Esophagus (tissue), 2 donors: ENCODE results near the gene SPANXD. TPM values are rescaled to one million over a fixed set of nuclear protein-coding genes. Genes with fewer than 3 reads are reported as not detected.
"Not testable (repeated sequence)": the region's sequence is repeated elsewhere in the genome, so short reads cannot be mapped to it uniquely, and the experiment has no call there.

Experiments
- H3K27ac ChIP-seq, 2 donors: one replicate each; pipeline ENCODE4 v1.5.1; 2013; ENCODE audit warnings: low read depth in 2 of 2, mild to moderate bottlenecking in 2 of 2, inconsistent platforms in 1 of 2, low read length in 1 of 2, moderate library complexity in 1 of 2
- H3K27me3 ChIP-seq, 2 donors: one replicate each; pipeline ENCODE4 v1.6.1; 2013; ENCODE audit warnings: low read length in 2 of 2, control low read depth in 1 of 2, mild to moderate bottlenecking in 1 of 2; ENCODE audit not compliant: insufficient read depth in 2 of 2, control insufficient read depth in 1 of 2
- H3K36me3 ChIP-seq, 2 donors: one replicate each; pipeline ENCODE4 v1.6.1; 2013; ENCODE audit warnings: low read length in 1 of 2; ENCODE audit not compliant: control insufficient read depth in 2 of 2, insufficient read depth in 2 of 2
- H3K4me1 ChIP-seq, 2 donors: one replicate each; pipeline ENCODE4 v1.6.1; 2013; ENCODE audit warnings: low read length in 1 of 2; ENCODE audit not compliant: control insufficient read depth in 2 of 2, insufficient read depth in 2 of 2
- H3K4me3 ChIP-seq, 2 donors: one replicate each; pipeline ENCODE4 v1.5.1; 2013; ENCODE audit warnings: low read length in 2 of 2, mild to moderate bottlenecking in 2 of 2, low read depth in 1 of 2, moderate library complexity in 1 of 2
- H3K9me3 ChIP-seq, 2 donors: one replicate each; pipeline ENCODE4 v1.6.1; 2013; ENCODE audit warnings: mild to moderate bottlenecking in 2 of 2, low read depth in 1 of 2, low read length in 1 of 2, moderate library complexity in 1 of 2; ENCODE audit not compliant: control insufficient read depth in 2 of 2, insufficient read depth in 1 of 2
- WGBS, 2 donors: extraction: QIAGEN DNeasy Blood & Tissue Kit; methylation state at CpG; one replicate each; pipeline ENCODE4 v1.1.7; 2013; 5-methylcytosine and 5-hydroxymethylcytosine counted together
- polyA plus RNA-seq, 2 donors: library from polyadenylated mRNA; stranded (reverse); fragments of 200-250 nt; gene quantifications; one replicate each; pipeline ENCODE4 v1.2.3, GENCODE V29; 2013
- donor health status: healthy with polysubstance abuse.
- donor health status: Bipolar disorder and iron deficiency.

The SPANXD gene, protein sequence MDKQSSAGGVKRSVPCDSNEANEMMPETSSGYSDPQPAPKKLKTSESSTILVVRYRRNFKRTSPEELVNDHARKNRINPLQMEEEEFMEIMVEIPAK
- polyA plus RNA-seq: not detected

DNA sequence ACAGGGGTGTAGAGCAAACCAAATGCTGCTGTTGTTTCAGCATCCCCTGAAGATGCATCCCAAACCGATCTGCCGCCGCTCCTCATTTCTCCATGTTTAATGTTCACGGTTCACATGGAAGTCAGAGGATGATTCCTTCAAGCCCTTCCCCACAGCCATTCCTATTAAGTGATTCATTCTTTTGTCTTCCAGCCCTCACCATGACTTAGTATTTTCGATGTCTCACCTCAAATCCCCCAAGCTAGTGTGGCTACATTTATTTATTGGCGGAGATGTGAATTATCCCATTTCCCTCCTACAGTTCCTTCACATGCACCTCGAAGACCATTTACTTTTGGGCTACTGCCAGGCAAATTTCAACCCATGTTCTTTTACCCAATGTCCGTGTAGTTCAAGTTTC lies at the start of gene SPANXD:
Gene SPANXD, minus strand, starts transcription at position 101 of the 400 bp plus-strand sequence. CDS start 334 bp downstream, outside the sequence.
- H3K27ac ChIP-seq, H3K36me3 ChIP-seq, H3K4me3 ChIP-seq, H3K4me1 ChIP-seq, H3K27me3 ChIP-seq, H3K9me3 ChIP-seq: not testable (repeated sequence)
- WGBS, 2 donors: 67% methylated on average over 2 of the region's 8 CpGs; no CpG with 5 or more reads in 1 of the 2 donors

DNA sequence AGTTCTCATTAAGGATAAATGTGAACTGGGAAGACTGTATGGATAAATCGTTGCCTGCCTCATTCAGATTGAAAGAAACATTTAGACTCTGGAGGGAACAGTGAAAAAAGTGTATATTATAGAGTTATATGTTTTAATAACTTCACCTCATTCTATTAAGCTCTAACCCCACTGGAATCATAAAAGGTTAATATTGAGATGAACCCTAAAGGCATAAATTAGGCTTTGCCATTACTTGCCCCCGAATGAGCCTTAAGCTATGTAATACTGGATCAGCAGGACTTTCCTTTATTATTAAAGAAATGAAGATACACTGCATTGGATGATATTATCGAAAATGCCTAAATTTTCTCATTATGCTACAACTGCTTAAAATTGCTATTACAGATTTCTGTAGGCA lies 44.1 kb upstream of the SPANXD start:
- no peaks in the 10 kb centered on the region for H3K4me1 ChIP-seq
- H3K27ac ChIP-seq: no peak overlapping the region
- H3K4me3 ChIP-seq: no peak overlapping the region
- no peaks in the 10 kb centered on the region for H3K27me3 ChIP-seq
- H3K9me3 ChIP-seq: no peaks in the 10 kb centered on the region
- H3K36me3 ChIP-seq: no peaks in the 10 kb centered on the region
- WGBS, 2 donors: 63 to 67% methylated on average over 3 of the region's 3 CpGs

DNA sequence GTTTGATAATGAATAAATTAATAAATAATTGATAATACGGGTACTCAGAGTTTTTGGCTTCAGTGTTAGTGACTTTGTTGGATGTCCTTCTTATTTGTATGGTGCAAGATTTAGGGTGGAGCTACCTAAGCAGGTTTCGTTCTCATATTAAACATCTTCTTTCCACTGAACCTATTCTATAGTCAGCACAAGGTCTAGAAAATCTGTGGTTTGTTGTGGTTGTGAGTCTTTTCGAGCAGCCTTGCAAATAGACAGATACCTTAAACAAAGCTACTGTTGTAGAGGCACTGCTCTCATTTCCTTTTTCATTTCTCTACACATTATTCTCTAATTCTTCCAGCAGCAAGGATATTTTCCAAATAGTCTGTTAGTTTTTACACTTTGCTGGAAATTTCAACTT lies 38.1 kb upstream of the SPANXD start:
- H3K4me1 ChIP-seq: no peaks in the 10 kb centered on the region
- no peaks in the 10 kb centered on the region for H3K9me3 ChIP-seq
- no peak overlapping the region for H3K27ac ChIP-seq
- no peaks in the 10 kb centered on the region for H3K27me3 ChIP-seq
- H3K36me3 ChIP-seq: no peaks in the 10 kb centered on the region
- H3K4me3 ChIP-seq: no peak overlapping the region
- WGBS, 2 donors: 75 to 84% methylated on average over 3 of the region's 3 CpGs

DNA sequence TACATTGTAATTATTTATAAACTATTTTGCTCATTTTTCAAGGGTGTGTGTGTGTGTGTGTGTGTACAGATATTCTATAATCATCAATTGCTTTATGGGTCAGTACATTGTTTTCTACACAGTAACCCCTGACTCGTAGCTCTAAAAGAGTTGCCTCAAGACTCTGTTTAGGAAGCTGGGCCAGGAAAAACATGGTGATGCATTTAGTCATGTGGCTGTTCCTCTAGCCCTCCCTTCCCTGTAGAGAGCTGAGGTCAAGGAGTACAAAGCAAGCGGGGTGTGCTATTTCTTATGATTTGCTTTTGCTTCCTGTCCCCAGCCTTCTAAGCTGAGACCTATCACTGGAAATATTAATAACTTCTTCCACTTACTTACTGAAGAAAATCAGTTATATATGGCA lies 34.8 kb upstream of the SPANXD start:
- no peak overlapping the region for H3K4me3 ChIP-seq
- WGBS, 2 donors: 41 to 47% methylated on average over 2 of the region's 2 CpGs

DNA sequence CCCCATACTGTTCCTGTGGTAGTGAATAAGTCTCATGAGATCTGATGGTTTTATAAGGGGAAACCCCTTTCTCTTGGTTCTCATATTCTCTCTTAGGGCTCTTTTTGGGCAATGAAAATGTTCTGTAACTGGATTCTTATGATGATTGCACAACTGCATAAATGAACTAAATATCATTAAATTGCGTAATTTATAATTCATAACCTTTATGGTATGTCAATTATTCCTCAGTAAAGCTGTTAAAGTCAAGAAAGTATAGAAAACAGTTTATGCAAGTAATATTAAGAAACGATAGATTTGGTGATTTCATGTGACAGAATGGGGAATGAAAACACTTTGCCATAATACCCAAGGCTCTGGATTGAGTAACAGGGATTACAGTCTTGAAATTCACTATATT lies 33.5 kb upstream of the SPANXD start:
- Histone ChIP-seq H3K4me1 (no peaks in the 10 kb centered on the region), H3K27me3 (no peaks in the 10 kb centered on the region), H3K4me3 (no peak overlapping the region), H3K36me3 (no peaks in the 10 kb centered on the region), H3K9me3 (no peaks in the 10 kb centered on the region), H3K27ac (no peak overlapping the region)
- WGBS, 2 donors: 65 to 80% methylated on average over 2 of the region's 2 CpGs

More for the DNA sequence above, 34.8 kb upstream of the SPANXD start:
- Histone ChIP-seq H3K36me3 (no peaks in the 10 kb centered on the region), H3K4me1 (no peaks in the 10 kb centered on the region), H3K27me3 (no peaks in the 10 kb centered on the region), H3K27ac (no peak overlapping the region), H3K9me3 (no peaks in the 10 kb centered on the region)

DNA sequence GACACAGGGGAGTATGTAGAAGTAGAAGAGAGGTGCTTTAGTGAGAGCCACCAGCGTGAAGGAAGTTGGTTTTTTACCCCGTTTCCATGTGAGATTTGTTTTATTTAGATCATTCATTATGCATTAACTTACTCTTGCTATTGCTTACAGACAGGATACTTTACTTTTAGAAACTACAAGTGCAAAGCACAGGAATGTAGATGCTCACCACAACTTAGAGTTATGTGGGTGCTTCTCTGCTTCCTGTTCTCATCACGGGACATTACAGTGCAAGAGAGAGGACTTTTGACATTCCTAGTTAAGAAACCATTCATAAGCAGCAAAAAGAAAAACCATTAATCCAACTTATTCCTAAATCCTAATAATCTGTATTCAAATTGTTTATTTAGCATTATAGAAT lies 25.6 kb upstream of the SPANXD start:
- WGBS, 2 donors: 50 to 58% methylated on average over 3 of the region's 3 CpGs

DNA sequence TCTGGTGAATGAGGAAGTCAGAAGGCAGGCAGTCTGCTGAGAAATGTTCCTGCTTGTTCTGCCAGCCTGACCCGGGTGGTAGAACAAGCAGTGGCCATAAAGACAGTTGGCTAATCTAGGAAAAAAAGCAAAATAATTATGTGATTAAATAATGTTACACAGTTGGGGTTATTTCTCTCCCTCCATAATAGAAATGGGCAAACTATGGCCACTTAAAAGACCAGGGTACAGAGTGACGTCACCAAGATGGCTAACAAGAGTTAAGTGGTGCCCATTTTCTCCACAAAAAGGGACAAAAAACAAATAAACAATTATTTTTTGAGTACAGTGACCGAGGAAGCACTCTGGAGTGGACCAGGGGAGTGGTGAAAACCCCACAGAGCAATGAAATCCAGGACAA lies 16.1 kb upstream of the SPANXD start:
- no peaks in the 10 kb centered on the region for H3K36me3 ChIP-seq
- H3K4me1 ChIP-seq: no peaks in the 10 kb centered on the region
- 50% methylated on average over 3 of the region's 3 CpGs for WGBS, 2 donors
- no peak overlapping the region for H3K4me3 ChIP-seq
- H3K27ac ChIP-seq: no peak overlapping the region
- H3K27me3 ChIP-seq: no peaks in the 10 kb centered on the region
- H3K9me3 ChIP-seq: peaks cover 0 to 2% of the 10 kb centered on the region in 2 donors

More for the DNA sequence above, 25.6 kb upstream of the SPANXD start:
- H3K27me3 ChIP-seq: no peaks in the 10 kb centered on the region
- no peaks in the 10 kb centered on the region for H3K9me3 ChIP-seq
- H3K4me1 ChIP-seq: no peaks in the 10 kb centered on the region
- H3K4me3 ChIP-seq: no peak overlapping the region
- no peak overlapping the region for H3K27ac ChIP-seq
- no peaks in the 10 kb centered on the region for H3K36me3 ChIP-seq

DNA sequence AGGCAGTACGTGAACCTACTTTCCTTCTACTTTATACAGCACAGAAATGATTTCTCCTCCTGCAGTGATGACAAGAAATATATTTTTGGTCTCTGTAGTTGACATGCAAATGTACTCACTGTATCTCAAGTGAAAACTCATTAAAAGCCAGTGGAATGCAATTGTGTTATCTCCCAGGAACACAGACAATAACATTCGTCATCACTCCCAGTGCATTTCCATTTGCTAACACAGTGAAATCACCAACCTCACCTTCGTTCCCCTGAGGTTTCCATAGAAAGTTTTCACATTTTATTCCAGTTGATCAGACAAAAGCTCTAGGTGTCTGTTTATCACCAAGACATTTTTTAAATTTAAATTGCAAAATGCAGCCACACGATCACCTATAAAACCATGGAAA lies 2.5 kb upstream of the SPANXD start:
- H3K36me3 ChIP-seq: no peaks in the 10 kb centered on the region
- no peak overlapping the region for H3K4me3 ChIP-seq
- no peaks in the 10 kb centered on the region for H3K27me3 ChIP-seq
- H3K9me3 ChIP-seq: no peaks in the 10 kb centered on the region
- 69 to 71% methylated on average over 4 of the region's 4 CpGs for WGBS, 2 donors
- no peak overlapping the region for H3K27ac ChIP-seq
- no peaks in the 10 kb centered on the region for H3K4me1 ChIP-seq

DNA sequence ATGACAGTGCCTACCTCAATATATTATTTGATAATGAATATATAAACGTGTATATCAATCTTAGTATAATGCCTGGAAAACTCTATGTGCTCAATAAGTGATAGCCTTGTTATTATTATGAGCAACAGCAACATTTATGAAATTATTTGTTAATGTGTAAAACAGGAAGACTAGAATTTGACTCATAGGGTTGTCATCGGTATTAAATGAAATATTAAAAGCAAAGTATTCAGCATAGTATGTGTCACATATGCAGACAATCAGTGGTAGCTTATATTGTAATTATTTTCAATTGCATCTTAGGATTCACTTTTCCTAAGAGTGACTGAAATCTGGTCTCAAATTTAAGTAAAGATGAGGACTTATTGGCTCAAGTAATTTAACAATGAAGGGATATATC lies 24.6 kb downstream of the SPANXD start:
- WGBS, 2 donors: 65% methylated on average over 2 of the region's 2 CpGs
- Histone ChIP-seq H3K27me3 (no peaks in the 10 kb centered on the region), H3K4me3 (no peak overlapping the region), H3K9me3 (no peaks in the 10 kb centered on the region), H3K36me3 (no peaks in the 10 kb centered on the region), H3K27ac (no peak overlapping the region), H3K4me1 (no peaks in the 10 kb centered on the region)

DNA sequence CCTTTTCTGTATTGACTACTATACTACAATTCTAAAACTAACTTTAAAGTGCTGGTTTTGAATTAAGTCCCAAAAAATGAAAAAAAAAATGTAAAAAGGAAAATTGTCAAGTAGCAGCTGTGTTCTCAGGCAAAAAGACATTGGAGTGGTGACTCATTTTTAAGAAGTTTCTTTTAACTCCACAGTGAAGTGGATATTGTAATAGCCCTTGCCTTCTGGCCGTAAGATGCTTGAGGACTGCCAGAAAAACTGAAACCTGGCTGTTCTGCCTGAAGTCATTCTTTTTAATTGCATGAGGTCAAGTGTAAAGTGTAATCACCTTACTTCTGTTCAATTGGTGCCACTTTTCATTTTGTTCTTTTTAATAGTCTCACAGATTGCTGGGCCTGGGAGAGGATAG lies 28.9 kb downstream of the SPANXD start:
- WGBS, 2 donors: 69 to 71% methylated on average over 1 of the region's 1 CpG
- Histone ChIP-seq H3K9me3 (no peaks in the 10 kb centered on the region), H3K4me3 (no peak overlapping the region), H3K4me1 (no peaks in the 10 kb centered on the region), H3K27me3 (no peaks in the 10 kb centered on the region), H3K36me3 (no peaks in the 10 kb centered on the region), H3K27ac (no peak overlapping the region)
